Breast epithelium (tissue), 3 donors: ENCODE results near the gene CNTD1.

Source experiments
- POLR2A ChIP-seq: fragments of 450-650 bp; IDR thresholded peaks from one replicate; pipeline ENCODE4 v1.6.1; 2016; ENCODE audit warnings: antibody characterized with exemption, mild to moderate bottlenecking, moderate library complexity
- POLR2AphosphoS5 ChIP-seq, 3 donors: sonication (generic); formaldehyde crosslinking; IDR thresholded peaks; one replicate each; pipeline ENCODE4 v1.6.1; 2017; ENCODE audit warnings: antibody characterized with exemption in 3 of 3
- TF ChIP-seq, protein P1 (sequence below), 3 donors: fragments of 450-650 bp; IDR thresholded peaks; one replicate each; pipeline ENCODE4 v1.5.1; 2016 to 2017; ENCODE audit warnings: antibody characterized with exemption in 3 of 3, mild to moderate bottlenecking in 3 of 3, moderate library complexity in 3 of 3

DNA sequence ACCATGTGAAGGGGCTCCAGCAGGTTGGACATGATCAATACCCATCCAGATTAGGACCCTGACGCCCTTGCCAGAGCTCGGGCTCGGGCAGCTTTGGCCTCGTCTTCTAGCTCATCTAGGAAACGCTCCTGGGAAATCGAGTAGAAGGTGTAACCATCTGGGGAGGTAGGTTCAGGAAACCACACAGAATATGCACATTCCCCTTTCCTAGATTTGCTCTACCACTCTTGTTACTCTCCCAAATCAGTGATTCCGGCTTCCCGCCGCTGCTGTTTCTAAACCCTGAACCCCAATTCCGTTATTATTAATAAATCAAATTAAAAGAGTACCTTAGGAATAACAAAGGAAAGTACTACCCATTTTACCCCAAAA is 664 bp upstream of the CNTD1 start:
- TF ChIP-seq, protein P1, sequence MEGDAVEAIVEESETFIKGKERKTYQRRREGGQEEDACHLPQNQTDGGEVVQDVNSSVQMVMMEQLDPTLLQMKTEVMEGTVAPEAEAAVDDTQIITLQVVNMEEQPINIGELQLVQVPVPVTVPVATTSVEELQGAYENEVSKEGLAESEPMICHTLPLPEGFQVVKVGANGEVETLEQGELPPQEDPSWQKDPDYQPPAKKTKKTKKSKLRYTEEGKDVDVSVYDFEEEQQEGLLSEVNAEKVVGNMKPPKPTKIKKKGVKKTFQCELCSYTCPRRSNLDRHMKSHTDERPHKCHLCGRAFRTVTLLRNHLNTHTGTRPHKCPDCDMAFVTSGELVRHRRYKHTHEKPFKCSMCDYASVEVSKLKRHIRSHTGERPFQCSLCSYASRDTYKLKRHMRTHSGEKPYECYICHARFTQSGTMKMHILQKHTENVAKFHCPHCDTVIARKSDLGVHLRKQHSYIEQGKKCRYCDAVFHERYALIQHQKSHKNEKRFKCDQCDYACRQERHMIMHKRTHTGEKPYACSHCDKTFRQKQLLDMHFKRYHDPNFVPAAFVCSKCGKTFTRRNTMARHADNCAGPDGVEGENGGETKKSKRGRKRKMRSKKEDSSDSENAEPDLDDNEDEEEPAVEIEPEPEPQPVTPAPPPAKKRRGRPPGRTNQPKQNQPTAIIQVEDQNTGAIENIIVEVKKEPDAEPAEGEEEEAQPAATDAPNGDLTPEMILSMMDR (IDR thresholded peaks at IDR 0.05): no peak
- TF ChIP-seq POLR2A (no peak), POLR2AphosphoS5 (IDR thresholded peaks at IDR 0.05) (no peak)
